Measurements from ENCODE around the gene EN1.

GRCh38 chr2:118856330-118856977, 9.0 kb upstream of the EN1 start:
- TF ChIP-seq CTCF (conservative IDR thresholded peaks at IDR 0.05; ENCODE audit: low read length) (no peak), EZH2phosphoT487 (IDR thresholded peaks at IDR 0.05; ENCODE audit: borderline replicate concordance) (no peak)

Measured in Loucy (cell line).